A673 (cell line): Measurements from ENCODE around the gene MTHFSD.

Source experiments
- EZH2 ChIP-seq: fragments of 200-600 bp; sonication (generic); IDR thresholded peaks from 2 replicates; pipeline ENCODE4 v1.6.1; 2017; ENCODE audit warnings: borderline replicate concordance, low read depth, mild to moderate bottlenecking, mixed read lengths, antibody characterized with exemption, low read length; ENCODE audit not compliant: poor library complexity, severe bottlenecking
- TF ChIP-seq, protein P1 (sequence below): fragments of 300-800, 200-600 bp; sonication (generic); conservative IDR thresholded peaks from 2 replicates; pipeline ENCODE4 v1.5.1; 2017; ENCODE audit warnings: low read depth, mild to moderate bottlenecking, antibody characterized with exemption, low read length, moderate library complexity, mixed read lengths

DNA sequence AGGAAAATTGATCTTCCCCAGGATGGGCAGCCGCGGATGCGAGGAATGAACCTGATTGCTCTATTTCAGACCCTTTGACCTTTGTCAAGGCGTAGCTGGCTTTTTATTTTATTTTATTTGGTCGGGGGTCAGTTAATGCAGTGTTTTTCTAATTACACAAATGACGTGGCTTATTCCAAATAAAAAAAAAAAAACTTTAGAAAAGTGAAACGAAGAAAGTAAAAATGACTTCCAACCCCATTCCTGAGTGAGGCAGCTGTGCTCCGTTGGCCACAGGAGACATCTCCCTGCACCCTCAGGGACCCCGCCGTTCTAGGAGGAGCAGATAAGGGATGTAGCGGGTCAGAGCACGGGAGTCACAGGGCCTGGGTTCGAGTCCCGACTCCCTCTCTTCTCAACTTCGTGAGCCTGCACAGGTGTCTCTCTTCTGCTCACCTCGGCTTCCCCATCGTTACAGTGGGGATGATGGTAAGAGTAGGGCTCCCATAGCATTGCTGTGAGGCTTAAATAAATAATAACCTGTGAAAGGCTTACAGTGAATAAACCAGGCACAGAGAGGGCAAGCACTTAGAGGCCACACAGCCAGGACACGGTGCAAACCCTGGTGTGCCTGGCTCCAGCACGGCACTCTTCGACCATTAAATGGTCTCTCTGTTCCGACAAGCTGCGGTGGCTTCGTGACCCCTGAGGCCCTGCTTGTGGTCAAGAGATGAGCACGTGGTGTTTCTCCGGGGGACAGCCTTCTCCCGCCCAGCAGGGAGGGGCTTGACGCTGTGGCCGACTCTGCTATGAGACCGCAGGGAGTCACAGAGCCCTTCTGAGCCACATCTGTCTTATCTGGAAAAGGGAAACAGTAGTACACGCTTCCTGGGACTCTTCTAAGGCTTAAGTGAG is 34.5 kb downstream of the MTHFSD start:
- TF ChIP-seq, protein P1, sequence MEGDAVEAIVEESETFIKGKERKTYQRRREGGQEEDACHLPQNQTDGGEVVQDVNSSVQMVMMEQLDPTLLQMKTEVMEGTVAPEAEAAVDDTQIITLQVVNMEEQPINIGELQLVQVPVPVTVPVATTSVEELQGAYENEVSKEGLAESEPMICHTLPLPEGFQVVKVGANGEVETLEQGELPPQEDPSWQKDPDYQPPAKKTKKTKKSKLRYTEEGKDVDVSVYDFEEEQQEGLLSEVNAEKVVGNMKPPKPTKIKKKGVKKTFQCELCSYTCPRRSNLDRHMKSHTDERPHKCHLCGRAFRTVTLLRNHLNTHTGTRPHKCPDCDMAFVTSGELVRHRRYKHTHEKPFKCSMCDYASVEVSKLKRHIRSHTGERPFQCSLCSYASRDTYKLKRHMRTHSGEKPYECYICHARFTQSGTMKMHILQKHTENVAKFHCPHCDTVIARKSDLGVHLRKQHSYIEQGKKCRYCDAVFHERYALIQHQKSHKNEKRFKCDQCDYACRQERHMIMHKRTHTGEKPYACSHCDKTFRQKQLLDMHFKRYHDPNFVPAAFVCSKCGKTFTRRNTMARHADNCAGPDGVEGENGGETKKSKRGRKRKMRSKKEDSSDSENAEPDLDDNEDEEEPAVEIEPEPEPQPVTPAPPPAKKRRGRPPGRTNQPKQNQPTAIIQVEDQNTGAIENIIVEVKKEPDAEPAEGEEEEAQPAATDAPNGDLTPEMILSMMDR, result peak; percentile 14; the same call in 1 of the 2 replicates
- TF ChIP-seq EZH2, result no peak
